ENCODE results near the gene DUOXA1.

The DUOXA1 gene, protein sequence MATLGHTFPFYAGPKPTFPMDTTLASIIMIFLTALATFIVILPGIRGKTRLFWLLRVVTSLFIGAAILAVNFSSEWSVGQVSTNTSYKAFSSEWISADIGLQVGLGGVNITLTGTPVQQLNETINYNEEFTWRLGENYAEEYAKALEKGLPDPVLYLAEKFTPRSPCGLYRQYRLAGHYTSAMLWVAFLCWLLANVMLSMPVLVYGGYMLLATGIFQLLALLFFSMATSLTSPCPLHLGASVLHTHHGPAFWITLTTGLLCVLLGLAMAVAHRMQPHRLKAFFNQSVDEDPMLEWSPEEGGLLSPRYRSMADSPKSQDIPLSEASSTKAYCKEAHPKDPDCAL

DNA sequence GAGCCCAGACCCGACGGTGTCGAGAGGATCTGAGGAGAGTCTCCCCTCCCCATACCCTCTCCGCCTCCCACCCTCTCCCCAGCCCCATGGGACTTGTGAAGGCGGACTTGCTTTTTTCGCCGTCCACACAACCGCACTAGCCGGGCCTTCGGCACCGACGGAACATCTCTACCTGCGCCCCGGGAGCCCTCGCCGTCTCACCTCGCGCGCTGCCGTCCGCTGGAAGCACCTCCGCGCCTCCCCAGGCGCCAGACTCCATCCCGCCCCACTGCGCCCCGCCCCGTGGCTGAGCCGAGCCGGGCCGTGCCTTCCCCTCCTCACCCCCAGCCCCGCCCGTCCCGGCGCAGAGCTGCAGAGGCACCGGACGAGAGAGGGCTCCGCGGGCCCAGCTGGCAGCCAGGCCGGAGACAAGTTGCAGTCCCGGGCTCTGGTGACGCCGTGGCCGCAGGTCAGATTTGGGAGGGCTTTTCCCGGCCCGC lies at the start of gene DUOXA1, which contains the start of gene DUOX1:
DUOXA1 (minus strand) TSS at position 229 of the 479 bp plus-strand sequence. CDS start 6,865 bp downstream, outside the sequence.
DUOX1 (plus strand) TSS at position 344 of the 479 bp plus-strand sequence. CDS start 1,973 bp downstream, outside the sequence.
- no peak for DNase-seq

DNA sequence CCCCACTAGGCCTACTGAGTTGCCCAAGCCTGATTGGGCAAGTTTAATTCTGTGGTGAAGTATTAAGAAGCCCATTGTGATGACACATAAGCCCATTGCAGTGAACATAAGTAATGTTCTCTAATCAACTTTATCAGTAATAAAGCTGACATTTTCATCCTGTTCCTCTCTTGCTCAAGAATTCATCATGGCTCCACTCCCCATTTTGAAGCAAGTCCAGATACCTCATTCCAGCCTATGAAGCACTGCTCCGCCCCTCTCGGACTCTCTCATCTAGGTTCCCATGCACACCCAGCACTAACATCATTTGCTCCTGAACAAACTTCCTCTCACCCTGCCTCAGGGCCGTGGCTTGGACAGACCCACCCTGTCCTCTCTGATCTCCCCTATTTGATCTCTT lies 47.6 kb upstream of the DUOXA1 start:
- no peak for DNase-seq

DNA sequence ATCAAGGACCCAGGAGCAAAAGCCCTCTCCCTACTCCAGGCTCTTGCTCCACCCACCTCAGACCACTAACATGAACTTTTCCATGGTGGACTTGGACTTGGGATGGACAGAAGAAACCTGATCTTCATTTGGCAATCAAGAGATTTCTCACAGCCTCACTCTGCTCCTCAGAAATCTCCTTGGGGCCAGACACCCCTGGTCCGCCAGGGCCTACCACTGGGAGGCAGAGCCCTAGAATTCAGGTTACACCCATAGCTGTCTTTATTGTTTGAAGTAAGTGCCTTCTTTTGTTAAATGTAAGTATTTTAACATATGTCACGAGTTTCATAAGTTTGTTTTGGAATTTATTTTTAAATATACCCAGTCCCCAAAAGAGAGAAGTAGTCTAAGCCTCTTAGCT lies 44.9 kb upstream of the DUOXA1 start:
- DNase-seq, result no peak

DNA sequence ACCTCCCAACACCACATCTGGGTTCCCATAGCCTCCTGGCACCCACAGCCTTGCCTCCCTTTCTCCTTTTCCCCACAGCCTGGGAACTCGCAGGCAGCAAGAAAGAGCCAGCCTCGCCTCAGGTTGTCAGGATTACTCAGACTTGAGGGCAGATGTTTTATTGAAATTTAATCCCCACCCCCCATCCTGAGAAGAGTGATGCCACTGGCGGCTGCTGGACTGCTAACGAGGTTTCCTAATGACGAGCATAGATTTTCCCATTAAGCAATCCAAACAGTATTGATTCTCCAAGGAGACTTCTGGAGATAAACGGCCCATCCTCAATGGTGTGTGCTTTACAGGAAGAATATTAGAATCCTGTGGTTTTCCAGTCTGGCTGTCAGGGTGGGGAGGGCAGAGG lies 44.4 kb upstream of the DUOXA1 start:
- no peak for DNase-seq

DNA sequence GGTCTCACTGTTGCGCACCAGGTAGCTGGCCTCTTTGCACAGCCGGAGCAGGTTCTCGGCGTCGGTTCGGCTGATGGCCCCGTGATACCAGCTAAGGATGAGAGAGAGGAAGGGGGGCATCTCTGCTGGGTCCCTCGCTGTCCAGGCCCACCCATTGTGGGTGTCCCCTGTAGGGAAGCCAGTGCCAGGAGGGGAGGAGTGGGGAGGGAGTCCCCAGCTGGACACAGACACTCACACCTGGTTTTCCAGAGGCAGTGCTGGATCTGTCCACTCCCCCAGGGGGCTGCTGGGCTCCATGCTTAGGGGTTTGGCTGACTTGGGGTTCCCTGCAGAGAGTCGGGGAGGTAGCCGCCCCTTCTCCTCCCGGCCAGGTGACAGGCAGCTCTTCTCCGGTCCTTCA lies 42.2 kb upstream of the DUOXA1 start:
- no peak for DNase-seq

DNA sequence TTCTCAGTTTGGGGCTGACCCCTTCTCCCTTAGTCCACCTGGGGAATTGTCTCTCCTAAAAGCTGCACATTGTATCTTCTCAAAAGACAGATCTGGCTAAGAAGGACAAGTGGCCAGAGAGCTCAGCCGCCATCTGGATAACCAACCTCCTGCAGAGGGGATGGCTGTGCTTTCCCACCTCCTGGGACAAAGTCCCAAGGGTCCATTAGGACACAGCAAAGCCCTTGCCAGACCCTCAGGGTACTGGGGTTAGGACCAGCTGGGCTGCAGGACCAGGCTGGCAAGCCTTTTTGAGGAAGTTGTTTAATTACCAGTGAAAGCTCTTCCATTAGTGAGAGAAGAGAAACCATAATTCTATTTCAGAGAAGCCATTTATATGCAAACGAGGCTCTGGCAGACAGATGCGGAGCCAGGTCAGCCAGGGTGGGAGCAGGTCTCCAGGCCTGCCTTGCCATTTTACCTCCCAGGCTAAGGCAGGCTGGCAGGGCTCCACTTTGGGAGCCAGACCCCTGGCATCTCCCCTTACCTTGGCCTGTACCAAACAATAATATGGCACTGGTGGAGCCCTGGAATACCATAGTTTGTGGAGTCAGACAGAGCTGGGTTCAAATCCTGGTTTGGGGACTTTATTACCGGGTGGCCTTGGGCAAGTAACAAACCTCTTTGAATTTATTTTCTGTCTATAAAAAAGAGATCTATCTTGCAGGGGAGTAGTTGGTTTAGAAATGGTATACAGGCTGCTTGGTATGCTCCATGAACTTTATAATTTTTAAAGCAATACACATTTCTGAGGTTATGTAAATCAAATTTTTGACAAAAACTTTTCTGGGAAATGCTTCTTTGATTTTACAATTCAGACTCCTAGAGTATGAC lies 40.2 kb upstream of the DUOXA1 start:
- DNase-seq, result no peak

DNA sequence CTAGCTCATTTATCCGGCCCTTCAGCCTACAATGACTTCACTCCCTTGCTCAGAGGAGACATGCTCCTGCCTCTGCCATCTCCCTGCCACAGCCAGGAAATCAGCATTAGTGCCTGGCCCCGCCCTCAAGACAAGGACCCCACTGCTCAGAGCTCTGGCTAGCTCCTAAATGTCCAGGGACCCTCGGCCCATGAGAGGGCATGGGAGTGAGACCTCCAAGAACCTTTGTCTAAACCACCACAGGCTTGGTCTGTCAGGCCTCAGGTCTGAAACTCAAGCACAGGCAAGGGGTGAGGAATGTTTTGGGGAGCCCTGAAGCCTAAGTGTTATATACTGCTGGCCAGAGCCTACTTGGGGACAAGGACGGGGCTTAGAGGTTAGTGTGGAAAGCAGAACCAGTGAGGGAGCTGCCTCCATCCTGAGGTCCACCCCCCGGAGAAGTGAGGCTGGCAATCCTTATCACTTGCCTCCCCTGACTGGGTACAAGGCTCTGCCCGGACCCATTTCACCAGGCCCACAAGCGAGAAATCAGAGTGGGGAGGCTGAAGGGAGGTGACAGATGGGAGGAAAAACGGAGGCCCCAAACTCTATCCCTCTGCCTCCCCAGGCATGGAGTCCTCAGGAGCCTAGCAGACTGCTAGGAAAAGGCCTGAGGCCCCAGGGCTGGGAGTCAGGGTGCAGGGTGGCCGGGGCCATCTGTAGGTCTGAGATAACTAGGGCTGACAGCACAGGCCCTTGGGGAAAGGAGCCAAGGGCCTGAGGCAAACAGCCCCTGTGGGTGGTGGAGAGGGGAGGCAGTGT lies 39.3 kb upstream of the DUOXA1 start:
- no peak for DNase-seq

DNA sequence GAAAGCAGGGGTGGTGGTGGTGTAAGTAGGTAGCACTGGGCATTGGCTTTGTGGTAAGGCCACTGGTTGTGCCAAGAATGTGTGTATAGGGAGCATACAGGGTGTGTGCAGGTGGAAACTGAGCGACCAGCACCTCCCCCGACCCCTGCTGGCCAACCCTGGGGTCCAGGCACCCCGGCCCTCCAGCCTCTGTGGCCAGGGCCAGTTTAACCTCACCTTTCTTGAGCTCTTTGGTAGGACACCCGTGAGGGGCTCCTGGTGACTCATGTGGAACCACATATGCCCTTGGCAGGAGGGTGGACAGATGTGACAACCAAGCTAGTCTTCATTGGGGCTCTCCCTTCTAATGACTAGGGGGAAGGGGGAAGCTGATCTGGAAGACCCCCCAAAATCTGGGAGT lies 38.6 kb upstream of the DUOXA1 start:
- no peak for DNase-seq

DNA sequence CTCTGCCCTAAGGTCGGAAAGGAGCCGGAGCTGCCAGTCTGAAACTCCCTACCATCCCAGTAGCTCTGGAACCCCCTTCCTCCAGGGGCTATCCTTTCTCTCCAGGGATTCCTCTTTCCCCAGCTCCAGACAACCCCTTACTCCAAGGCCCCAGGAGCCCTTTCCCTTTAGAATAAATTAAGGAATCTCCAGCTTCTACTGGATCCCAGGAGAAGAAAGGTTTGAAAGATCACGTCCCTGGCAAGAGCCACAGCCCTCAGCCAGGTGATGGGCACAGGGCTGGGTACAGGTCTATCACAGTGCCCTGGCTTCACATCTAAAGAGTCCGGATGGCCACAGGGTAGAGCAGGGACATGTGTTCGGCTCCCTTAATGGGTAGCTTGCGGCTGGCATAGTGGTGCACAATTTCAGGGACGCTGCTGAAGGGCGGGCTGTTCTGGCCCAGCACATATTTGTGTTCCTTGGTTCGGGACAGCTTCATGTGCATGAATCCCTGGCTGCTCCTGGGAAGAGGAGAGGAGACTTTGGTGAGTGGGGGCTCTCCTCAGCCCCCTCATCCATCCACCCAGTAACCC lies 38.0 kb upstream of the DUOXA1 start:
- DNase-seq, result no peak

DNA sequence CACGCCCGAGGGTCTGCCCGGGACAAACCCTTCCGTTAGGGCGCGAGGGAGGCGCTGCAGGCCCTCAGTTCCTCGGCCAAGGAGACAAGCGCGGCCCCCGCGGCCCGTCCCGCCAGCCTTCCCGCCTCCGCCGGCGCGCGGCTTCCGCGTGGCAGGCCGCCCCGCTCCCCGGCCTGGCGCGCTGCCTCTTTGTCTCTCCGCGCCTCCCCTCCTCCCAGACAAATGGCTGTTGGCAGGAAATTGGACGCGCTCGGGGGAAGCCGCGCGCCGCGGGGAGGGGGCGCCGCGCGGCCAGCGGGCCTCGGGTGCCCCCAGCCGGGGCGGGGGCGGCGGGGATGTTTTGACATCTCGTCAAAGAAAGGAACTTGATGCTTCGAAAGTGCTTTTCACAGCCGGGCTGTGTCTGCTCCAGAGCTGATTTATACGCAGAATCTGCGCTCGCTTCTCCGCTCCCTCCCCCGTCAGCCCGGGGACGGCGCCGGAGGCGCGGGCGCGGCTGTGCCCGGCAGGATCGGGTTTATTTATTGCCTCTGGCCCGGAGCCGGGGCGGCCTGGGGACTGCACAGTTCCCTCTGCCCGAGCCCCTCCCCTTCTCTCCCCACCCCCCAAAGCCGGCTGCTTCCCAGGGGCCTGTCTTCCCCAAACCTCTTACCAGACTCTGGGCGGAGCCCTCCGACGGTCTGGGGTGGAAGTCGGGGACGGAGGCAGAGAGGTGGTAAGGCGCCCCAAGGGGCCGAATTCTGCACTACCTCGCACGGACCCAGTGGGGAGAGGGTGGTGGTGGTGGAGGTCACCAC lies 37.4 kb upstream of the DUOXA1 start:
- DNase-seq, result peak; percentile 88

DNA sequence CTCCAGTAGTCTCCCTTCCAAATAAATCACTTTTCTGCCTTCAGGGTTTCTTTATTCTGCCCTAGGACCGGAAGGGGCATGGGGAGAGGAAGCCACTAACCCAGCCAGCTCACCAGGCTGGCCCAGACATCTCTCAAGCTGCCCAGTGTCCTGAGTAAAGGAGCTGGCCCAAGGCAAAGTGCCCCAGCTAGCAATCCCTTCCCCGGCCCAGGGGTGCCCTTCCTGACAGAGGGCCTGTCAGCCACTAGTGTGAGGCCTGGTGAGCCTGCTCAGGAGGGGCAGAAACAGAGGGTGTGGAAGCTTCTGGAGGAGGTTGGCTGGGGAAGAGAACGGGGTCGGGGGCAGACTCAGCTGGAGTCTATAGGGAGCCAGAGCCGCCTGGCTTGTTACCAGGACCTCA lies 35.9 kb upstream of the DUOXA1 start:
- DNase-seq, result no peak

DNA sequence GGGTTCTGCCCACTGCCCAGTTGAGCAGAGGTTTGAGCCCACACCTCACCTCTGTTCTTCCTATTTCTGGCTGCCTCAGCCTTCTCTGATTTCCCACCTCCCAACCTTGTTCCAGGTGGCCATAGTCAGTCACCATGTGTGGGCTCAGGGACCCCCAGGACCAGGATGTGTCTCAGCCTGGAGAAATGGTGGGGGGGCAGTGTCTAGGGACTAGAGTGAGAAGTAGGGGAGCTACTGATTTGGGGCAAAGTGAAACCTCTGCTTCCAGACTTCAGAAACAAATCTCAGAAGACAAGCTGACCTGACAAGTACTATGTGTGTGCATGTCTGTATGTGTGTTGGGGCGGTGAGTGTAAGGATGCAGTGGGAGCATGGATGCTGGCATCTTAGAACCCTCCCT lies 35.2 kb upstream of the DUOXA1 start:
- no peak for DNase-seq

DNA sequence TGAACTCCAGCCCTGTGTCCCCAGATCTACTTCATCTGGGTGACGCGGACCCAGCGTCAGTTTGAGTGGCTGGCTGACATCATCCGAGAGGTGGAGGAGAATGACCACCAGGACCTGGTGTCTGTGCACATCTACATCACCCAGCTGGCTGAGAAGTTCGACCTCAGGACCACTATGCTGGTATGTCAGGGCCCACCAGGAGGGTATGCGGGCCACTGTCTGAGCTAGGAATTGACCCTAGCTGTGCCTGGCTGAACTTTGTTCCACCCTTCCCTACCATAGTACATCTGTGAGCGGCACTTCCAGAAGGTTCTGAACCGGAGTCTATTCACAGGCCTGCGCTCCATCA lies 33.8 kb upstream of the DUOXA1 start:
- no peak for DNase-seq

DNA sequence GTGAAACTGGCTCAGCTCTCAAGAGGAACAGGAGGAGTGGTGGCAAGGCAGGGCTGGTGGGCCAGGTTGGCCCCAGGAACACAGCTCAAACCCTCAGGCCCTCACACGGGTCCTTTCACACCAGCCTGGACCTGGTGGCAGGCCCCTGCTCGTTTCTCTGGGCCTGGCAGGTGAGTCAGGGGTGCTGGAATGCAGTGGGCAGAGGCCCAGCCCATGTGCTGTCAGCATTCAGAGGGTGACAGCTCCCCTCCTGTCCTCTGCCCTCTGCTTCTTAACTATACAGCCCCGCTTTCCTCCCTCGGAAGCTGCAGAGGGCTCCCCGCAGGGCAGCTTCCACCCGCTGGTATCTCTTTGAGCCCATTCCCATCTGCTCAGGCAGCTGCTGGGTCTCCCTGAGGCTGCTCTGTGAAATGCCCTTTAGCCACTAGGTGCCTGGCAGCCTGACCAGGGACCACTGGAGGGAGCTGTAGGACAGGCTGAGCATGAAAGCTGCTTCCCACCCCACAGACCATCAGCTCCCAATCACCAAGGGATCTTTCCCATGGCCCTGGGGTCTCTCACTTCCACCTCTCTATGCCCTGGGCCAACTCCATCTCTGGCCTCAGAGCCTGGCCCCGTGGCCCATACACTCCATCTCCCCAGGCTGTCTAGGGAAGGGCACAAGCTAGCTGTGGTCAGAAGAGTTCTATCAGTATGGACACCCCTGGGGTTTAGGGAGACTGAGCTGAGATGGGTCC lies 33.3 kb upstream of the DUOXA1 start:
- DNase-seq, result peak; percentile 82

DNA sequence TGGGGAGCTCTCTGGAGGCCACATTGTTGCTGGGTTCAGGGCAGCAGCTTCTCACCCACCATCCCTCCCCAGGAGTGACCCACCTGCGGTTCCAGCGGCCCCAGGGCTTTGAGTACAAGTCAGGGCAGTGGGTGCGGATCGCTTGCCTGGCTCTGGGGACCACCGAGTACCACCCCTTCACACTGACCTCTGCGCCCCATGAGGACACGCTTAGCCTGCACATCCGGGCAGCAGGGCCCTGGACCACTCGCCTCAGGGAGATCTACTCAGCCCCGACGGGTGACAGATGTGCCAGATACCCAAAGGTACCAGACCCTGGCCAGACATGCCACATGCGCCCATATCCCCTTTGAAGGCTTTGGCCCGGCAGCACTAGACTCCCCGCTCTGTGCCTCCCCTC lies 32.0 kb upstream of the DUOXA1 start:
- no peak for DNase-seq

DNA sequence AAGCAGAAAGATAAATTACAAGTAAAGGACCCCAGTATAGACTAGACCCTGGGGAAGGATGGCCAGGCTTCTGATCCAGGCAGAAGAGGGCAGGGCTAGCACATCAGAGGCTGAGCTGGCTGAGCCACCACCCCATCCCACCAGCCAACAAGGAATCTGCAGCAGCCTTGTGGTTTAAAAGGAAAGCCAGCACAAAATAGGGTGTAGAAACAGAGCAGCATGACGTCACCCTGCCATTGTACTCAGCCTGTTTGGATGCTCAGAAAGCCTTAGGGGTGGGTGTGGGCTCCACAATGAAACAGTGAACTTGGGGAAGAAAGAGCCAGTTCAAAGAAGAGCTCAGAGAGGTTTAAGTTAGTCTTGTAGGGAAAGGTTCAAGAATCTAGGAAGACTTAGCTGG lies 28.3 kb upstream of the DUOXA1 start:
- peak; percentile 60 for DNase-seq

DNA sequence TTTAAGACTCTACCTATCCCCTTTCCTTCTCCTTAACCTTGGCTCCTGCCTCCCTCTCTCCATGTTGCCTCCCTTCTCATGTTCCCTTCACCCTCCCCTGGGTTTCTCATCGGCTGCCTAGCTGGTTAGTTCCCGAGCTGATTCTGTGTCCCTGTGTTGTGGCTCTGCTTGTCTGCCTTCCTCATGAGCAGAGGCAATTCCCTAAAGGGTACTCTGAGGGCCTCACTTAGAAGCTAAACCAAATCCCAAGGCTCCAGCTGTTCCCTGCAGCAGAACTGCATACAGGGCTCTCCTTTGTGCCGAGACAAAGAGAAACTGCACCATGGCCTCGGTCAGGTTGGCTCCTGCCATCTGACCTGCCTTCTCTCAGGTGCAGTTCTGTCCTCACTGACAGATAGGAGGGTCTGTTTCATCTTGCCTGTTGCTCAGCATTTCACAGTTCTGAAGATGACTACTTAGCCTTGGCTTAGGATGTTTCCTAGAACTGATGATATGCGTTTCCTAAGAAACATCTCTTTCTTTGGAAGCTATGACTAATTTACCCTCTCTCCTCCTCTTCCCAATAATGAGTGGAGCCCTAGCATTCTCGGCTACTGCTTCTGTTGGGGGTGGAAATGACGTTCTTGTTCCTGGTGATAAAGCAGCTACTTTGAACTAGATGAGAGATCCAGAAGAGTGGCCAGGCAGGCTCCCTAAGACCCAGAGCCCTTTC lies 27.2 kb upstream of the DUOXA1 start:
- DNase-seq, result no peak

DNA sequence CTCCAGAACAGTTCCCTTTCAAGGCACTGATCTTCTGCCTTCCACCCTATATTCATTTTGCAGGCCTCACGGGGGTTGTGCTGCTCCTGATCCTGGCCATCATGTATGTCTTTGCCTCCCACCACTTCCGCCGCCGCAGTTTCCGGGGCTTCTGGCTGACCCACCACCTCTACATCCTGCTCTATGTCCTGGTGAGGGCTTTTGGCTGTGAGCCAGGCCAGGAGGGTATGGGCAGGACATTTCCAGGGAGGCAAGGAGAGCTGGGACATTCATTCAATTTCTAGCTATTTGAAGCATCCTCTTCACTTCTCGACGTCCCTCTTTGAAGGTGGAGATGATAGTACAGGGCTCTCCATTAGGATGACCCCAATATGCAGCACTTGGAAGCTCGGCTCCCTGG lies 26.1 kb upstream of the DUOXA1 start:
- DNase-seq, result no peak

DNA sequence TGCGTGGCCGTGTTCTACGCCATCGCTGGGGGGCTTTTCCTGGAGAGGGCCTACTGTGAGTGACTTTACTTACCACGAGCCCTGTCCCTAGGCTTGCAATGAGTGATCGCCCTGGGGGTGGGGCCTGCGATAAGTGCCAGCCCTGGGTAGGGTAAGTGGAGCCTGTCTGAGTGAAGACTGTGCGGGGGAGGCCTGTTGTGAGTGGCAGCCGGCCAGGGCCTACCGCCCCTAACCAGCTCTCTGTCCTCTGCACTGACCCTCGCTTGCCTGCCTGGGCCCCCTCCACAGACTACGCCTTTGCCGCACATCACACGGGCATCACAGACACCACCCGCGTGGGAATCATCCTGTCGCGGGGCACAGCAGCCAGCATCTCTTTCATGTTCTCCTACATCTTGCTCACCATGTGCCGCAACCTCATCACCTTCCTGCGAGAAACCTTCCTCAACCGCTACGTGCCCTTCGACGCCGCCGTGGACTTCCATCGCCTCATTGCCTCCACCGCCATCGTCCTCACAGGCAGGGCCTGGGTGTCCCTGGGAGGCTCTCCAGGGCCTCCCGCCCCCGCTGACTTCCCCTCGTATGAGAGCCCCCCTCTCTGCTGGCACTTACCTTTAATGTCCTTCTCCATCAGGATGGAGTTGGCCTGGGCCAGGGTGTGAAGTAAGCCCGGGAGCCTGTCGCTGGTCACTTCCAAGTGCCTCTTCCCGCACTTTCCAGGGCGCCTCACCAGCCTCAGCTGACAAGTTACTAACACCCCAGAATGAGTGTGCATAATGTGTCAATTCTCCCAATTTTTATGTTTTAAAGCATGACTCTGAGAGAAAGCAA lies 22.5 kb upstream of the DUOXA1 start:
- DNase-seq, result no peak

DNA sequence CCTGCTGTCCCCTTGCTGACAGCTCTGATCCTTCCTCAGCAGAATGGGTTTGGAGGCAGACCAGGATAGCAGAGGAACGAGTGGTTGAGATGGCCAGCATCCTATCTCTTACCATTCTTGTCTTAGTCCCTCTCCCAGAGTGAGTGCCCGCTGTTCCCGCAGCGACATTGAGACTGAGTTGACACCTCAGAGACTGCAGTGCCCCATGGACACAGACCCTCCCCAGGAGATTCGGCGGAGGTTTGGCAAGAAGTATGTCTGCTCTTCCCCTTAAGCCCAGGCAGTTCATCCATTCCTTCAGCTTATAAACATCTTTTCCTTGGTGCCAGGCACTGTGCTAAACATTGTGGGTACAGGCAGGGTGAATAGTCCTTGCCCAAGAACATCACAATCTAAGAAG lies 21.3 kb upstream of the DUOXA1 start:
- no peak for DNase-seq
